Bronchial smooth muscle cell (primary cell): ENCODE data around the gene GPBP1. TPM values are rescaled to one million over a fixed set of nuclear protein-coding genes. Genes with fewer than 3 reads are reported as not detected.

Experiments
- total RNA-seq: library from RNA; depleted of rRNA; stranded (reverse); fragments of >200 nt; gene quantifications from 2 replicates; pipeline ENCODE4 v1.2.1, GENCODE V29; 2014

Gene GPBP1, protein sequence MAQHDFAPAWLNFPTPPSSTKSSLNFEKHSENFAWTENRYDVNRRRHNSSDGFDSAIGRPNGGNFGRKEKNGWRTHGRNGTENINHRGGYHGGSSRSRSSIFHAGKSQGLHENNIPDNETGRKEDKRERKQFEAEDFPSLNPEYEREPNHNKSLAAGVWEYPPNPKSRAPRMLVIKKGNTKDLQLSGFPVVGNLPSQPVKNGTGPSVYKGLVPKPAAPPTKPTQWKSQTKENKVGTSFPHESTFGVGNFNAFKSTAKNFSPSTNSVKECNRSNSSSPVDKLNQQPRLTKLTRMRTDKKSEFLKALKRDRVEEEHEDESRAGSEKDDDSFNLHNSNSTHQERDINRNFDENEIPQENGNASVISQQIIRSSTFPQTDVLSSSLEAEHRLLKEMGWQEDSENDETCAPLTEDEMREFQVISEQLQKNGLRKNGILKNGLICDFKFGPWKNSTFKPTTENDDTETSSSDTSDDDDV
- 53.6 and 56.7 TPM in 2 replicates for total RNA-seq

DNA sequence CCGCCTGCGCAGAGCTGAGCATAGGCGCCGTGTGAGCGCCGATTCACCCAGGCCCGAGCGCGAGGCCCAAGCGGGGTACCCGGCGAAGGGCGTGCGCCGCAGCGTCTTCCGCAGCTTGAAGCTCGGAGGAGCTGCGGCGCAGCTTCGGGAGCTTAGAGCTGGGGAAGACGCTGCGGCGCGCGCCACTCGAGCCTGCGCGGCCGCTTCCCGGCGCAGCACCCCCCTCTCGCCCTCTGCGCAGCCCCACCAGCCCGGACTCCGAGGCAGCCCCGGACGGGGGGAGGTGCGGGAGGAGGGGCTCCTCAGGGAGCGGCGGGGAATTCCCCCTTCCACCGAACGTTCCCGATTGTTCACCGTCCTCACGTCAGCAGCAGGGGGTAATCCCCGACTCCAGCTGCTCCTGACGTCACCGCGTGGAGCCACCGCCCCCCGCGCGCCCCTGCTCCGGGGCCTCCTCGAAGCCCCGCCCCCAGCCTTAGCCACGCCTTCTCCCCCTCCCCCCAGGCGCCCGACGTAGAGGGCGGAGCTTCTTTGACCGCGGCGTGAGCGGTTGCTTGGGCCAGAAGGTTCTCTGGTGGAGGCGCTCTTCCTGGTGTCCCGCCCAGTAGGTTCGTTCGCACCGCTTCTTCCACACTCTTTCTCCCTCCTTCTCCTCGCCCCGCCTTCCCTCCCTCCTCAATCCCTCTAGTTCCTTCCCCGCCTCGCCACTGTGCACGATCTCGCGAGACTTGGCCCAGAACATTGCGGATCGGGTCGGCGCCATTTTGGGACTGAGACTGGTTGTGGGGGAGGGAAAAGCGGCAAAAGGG is at the start of gene GPBP1:
Gene GPBP1 (plus strand): TSS at position 741 of the 809 bp plus-strand sequence. CDS start 40,072 bp downstream, outside the sequence.

Other genes starting within 250 kb of the GPBP1 start
- 9.6 and 11.4 TPM in 2 replicates for gene MIER3, start 221.9 kb upstream of the GPBP1 start, total RNA-seq